ENCODE results near the gene FN3K.
A peak's percentile ranks its signal among the peaks of the same experiment; 100 is the strongest.

The FN3K gene

DNA sequence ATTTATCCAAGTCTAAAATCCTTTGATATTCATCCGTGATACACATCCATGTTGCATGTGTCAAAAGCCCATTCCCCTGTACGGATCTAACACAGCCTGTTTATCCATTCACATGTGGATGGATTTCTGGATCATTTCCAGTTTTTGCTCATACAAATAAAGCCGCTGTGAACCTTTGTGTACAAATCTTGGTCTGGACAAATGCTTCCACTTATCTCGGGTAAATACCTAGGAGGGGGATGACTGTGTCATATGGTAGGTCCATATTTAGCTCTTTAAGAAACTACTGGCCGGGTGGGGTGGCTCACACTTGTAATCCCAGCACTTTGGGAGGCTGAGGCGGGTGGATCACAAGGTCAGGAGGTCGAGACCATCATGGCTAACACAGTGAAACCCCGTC is 10.1 kb downstream of the FN3K start:
- peaks cover 6% of the 10 kb centered on the region for H3K9me3 ChIP-seq (replicated peaks; ENCODE audit: low read length)
- H3K4me2 ChIP-seq (ENCODE audit: low read length), result no peak overlapping the region
- H3K9ac ChIP-seq (ENCODE audit: low read depth, low read length), result no peak overlapping the region
- H3K4me3 ChIP-seq (ENCODE audit: low read length), result no peak overlapping the region
- no peaks in the 10 kb centered on the region for H3K4me1 ChIP-seq (ENCODE audit: control insufficient read depth, insufficient read depth, low read length)
- no peaks in the 10 kb centered on the region for H3K27me3 ChIP-seq (ENCODE audit: control insufficient read depth, insufficient read depth, low read length)
- H3K36me3 ChIP-seq (ENCODE audit: insufficient read depth, low read length), result peaks cover 10% of the 10 kb centered on the region

DNA sequence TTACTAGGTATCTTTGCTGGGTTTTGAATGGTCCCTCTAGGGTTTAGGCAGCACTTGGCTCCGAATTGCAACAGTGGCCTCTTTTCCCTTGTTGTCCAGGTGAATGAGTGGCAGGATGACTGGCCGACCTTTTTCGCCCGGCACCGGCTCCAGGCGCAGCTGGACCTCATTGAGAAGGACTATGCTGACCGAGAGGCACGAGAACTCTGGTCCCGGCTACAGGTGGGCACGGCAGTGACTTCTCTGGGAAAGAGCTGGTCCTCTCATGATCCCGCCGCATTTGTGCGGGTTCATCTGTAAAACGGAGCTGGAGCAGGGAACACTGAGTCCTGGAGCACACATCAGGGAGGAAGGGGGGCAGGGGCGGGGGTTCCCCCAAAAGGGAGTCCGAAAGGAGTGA is 13.3 kb downstream of the FN3K start:
- Histone ChIP-seq H3K4me2 (ENCODE audit: low read length) (no peak overlapping the region), H3K36me3 (ENCODE audit: insufficient read depth, low read length) (no peaks in the 10 kb centered on the region), H3K9ac (ENCODE audit: low read depth, low read length) (no peak overlapping the region), H3K4me3 (ENCODE audit: low read length) (no peak overlapping the region), H3K9me3 (replicated peaks; ENCODE audit: low read length) (no peaks in the 10 kb centered on the region), H3K4me1 (ENCODE audit: control insufficient read depth, insufficient read depth, low read length) (peaks cover 6% of the 10 kb centered on the region), H3K27me3 (ENCODE audit: control insufficient read depth, insufficient read depth, low read length) (no peaks in the 10 kb centered on the region)

DNA sequence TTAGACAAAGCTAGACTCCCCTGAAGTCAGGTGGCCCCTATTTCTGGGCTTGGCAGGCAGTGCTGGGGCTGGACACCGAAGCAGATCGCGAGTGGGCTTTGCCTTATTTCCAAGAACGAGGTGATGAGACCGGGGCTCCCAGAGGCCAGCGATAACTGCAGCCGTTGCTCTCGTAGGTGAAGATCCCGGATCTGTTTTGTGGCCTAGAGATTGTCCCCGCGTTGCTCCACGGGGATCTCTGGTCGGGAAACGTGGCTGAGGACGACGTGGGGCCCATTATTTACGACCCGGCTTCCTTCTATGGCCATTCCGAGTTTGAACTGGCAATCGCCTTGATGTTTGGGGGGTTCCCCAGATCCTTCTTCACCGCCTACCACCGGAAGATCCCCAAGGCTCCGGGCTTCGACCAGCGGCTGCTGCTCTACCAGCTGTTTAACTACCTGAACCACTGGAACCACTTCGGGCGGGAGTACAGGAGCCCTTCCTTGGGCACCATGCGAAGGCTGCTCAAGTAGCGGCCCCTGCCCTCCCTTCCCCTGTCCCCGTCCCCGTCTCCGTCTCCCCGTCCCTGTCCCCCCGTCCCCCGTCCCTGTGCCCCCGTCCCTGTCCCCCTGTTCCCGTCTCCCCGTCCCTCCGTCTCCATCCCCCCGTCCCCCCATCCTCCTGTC is 15.0 kb downstream of the FN3K start:
- Histone ChIP-seq H3K4me1 (ENCODE audit: control insufficient read depth, insufficient read depth, low read length) (peaks cover 9% of the 10 kb centered on the region), H3K9me3 (replicated peaks; ENCODE audit: low read length) (no peaks in the 10 kb centered on the region), H3K9ac (ENCODE audit: low read depth, low read length) (no peak overlapping the region), H3K4me3 (ENCODE audit: low read length) (no peak overlapping the region), H3K27me3 (ENCODE audit: control insufficient read depth, insufficient read depth, low read length) (no peaks in the 10 kb centered on the region), H3K36me3 (ENCODE audit: insufficient read depth, low read length) (no peaks in the 10 kb centered on the region), H3K4me2 (ENCODE audit: low read length) (no peak overlapping the region)

DNA sequence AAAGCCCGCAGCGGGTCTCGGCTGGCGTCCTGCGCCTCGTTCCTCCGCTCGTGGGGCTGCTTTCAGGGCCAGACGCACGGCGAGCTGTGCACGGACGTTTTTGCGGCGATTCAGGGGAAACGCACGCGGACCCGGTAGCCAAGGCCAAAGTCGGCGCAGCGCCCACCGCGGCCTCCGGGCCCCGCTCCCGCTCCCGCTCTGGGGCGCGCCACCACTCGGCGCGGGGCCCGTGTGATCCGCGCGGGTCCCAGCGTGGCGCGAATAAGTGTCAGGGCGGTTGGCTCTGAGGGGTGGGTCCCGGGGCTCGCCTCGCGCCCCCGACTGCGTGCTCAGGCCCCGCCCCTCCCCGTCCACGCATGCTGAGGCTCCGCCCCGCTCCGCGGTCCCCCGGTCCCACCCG is 15.8 kb downstream of the FN3K start:
- no peaks in the 10 kb centered on the region for H3K27me3 ChIP-seq (ENCODE audit: control insufficient read depth, insufficient read depth, low read length)
- H3K9ac ChIP-seq (ENCODE audit: low read depth, low read length), result peak overlapping the region; percentile 74
- no peaks in the 10 kb centered on the region for H3K36me3 ChIP-seq (ENCODE audit: insufficient read depth, low read length)
- H3K4me2 ChIP-seq (ENCODE audit: low read length), result peak overlapping the region; percentile 97
- peaks cover 9% of the 10 kb centered on the region for H3K4me1 ChIP-seq (ENCODE audit: control insufficient read depth, insufficient read depth, low read length)
- H3K4me3 ChIP-seq (ENCODE audit: low read length), result peak overlapping the region; percentile 82
- H3K9me3 ChIP-seq (replicated peaks; ENCODE audit: low read length), result no peaks in the 10 kb centered on the region

DNA sequence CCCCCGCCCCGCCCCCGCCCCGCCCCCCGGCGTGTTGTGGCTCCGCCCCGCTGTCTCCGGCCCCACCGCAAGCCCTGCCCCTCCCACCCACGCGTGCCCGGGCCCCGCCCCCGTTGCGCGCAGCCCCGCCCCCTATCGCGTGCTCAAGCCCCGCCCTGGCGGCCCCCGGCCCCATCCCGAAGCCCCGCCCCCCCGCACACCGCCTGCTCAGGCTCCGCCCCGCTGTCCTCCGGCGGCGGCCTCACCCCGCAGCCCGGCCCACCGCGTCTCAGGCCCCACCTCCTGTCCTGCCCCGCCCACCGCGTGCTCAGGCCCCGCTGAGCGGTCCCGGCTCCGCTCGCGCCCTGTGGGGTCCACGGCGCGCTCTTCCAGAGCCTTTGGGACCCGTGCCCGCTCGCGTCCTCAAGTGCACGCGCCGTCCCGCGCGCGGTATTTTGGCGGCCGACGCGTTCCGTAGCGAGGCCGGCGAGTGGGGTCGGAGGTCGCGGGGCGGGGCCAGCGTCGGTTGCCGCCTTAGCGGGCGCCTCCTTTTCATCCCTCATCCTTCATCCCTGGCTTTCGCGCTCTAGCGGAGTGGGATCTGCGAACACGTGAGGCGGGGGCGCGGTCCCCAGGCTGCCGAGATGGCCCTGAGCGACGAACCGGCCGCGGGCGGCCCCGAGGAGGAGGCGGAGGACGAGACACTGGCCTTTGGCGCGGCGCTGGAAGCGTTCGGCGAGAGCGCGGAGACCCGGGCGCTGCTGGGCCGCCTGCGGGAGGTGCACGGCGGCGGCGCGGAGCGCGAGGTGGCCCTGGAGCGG is 16.4 kb downstream of the FN3K start, which contains the start of gene TBCD:
TBCD (plus strand) TSS at position 495 of the 800 bp plus-strand sequence; CDS start at position 624, 129 bp downstream.
- H3K4me2 ChIP-seq (ENCODE audit: low read length), result peak within 1 kb of the TSS; percentile 100
- peak within 1 kb of the TSS; percentile 100 for H3K4me3 ChIP-seq (ENCODE audit: low read length)
- no peaks in the 10 kb centered on the region for H3K9me3 ChIP-seq (replicated peaks; ENCODE audit: low read length)
- no peaks in the 10 kb centered on the region for H3K36me3 ChIP-seq (ENCODE audit: insufficient read depth, low read length)
- H3K27me3 ChIP-seq (ENCODE audit: control insufficient read depth, insufficient read depth, low read length), result no peaks in the 10 kb centered on the region
- peak within 1 kb of the TSS; percentile 90 for H3K9ac ChIP-seq (ENCODE audit: low read depth, low read length)
- peaks cover 9% of the 10 kb centered on the region for H3K4me1 ChIP-seq (ENCODE audit: control insufficient read depth, insufficient read depth, low read length)

DNA sequence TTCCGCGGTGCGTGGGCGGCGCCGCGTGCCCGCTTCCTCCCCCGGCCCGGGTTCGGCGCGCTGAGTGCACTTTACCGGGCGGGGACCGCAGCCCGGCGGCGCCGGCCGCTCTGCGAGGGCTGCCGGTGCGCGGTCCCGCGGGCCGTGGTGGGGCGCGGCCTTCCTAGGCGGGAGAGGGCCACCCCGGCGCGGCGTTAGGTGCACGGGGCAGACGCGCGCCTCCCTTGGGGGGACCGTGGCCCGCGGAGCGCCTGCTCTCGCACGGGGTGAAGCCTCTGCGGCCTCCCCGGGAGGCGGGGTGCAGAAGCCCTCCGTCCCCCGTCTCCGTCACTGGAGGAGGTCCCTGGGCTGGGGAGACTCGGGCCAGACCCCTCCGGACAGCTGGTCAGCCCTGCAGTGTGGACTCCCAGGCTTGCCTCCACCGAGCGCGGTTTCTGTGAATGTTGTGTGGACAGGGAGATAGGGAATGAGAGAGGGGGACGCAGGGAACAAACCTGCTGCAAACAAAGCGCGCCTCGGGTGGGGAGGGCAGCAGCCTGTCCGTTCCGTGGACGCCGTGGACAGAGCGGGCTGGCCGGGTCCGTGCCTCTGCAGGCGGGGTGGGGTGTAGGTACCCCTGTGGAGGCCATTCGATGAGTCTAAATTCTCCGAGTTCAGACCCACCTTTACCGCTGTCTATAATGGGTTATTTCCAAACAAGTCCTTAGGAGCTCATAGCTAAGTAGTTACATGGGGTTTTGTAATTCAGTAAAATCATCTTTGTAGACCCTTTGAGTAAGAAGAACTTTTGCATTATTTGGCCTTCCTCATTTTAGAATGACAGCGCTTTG is 17.2 kb downstream of the FN3K start:
- Histone ChIP-seq H3K4me3 (ENCODE audit: low read length) (peak overlapping the region; percentile 100), H3K27me3 (ENCODE audit: control insufficient read depth, insufficient read depth, low read length) (no peaks in the 10 kb centered on the region), H3K4me1 (ENCODE audit: control insufficient read depth, insufficient read depth, low read length) (peaks cover 9% of the 10 kb centered on the region), H3K9me3 (replicated peaks; ENCODE audit: low read length) (no peaks in the 10 kb centered on the region), H3K9ac (ENCODE audit: low read depth, low read length) (peak overlapping the region; percentile 90), H3K4me2 (ENCODE audit: low read length) (peak overlapping the region; percentile 100), H3K36me3 (ENCODE audit: insufficient read depth, low read length) (no peaks in the 10 kb centered on the region)

DNA sequence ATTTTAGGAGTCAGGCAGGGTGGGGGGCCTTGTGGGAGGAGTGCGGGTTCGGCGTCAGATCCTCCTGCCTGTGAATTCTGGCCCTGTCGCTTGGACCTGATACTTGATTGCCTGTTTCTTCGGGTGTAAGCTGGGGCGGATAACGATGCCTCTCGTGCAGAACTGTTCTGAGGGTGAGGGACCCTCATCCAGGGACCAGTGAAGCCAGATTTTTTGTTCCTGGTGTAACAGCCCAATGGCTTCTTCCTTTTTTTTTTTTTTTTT is 17.7 kb downstream of the FN3K start:
- Histone ChIP-seq H3K4me1 (ENCODE audit: control insufficient read depth, insufficient read depth, low read length) (peaks cover 9% of the 10 kb centered on the region), H3K4me3 (ENCODE audit: low read length) (peak overlapping the region; percentile 100), H3K27me3 (ENCODE audit: control insufficient read depth, insufficient read depth, low read length) (no peaks in the 10 kb centered on the region), H3K4me2 (ENCODE audit: low read length) (peak overlapping the region; percentile 100), H3K36me3 (ENCODE audit: insufficient read depth, low read length) (no peaks in the 10 kb centered on the region), H3K9ac (ENCODE audit: low read depth, low read length) (peak overlapping the region; percentile 90), H3K9me3 (replicated peaks; ENCODE audit: low read length) (no peaks in the 10 kb centered on the region)

DNA sequence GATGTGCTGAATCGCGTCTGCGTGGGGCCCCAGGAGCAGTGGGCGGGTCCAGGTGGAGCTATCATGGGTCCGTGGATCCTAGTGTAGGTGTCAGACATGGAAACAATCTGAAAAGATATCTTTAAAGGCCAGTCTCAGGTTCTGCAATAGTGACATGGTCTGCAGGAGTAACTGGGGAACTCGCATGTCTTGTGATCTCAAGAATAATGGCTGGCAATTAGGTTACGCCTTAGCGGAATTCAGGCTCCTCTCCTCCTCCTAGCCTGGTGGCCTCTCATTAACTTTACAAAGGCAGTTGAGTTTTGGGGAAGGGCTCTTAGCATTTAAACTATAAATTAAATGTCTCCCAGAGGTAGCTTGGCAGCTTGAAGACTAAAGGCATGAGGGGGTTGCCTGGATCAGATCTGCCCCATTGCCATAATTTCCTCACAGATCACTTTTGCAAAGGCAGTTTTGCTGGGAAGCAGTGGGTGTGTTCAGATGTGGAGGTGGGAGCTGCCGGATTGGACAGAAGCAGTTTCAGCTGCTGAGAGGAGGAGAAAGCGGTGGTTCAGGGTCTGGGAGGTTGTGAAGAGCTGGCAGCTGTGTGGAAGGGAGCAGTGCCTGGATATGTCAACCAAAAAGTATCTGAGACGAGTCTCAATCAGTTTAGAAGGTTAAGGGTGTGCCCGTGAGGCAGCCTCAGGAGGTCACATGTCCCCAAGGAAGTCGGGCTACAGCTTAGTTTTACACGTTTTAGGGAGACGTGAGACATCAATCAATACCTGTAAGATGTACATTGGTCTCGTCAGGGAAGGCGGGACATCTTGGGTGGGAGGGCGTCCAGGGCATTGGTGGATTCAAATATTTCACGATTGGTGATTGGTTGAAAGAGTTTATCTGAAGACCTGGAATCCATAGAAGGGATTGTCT is 19.1 kb downstream of the FN3K start:
- no peaks in the 10 kb centered on the region for H3K36me3 ChIP-seq (ENCODE audit: insufficient read depth, low read length)
- peaks cover 9% of the 10 kb centered on the region for H3K4me1 ChIP-seq (ENCODE audit: control insufficient read depth, insufficient read depth, low read length)
- H3K9me3 ChIP-seq (replicated peaks; ENCODE audit: low read length), result no peaks in the 10 kb centered on the region
- H3K9ac ChIP-seq (ENCODE audit: low read depth, low read length), result no peak overlapping the region
- H3K27me3 ChIP-seq (ENCODE audit: control insufficient read depth, insufficient read depth, low read length), result no peaks in the 10 kb centered on the region
- no peak overlapping the region for H3K4me3 ChIP-seq (ENCODE audit: low read length)
- H3K4me2 ChIP-seq (ENCODE audit: low read length), result no peak overlapping the region

DNA sequence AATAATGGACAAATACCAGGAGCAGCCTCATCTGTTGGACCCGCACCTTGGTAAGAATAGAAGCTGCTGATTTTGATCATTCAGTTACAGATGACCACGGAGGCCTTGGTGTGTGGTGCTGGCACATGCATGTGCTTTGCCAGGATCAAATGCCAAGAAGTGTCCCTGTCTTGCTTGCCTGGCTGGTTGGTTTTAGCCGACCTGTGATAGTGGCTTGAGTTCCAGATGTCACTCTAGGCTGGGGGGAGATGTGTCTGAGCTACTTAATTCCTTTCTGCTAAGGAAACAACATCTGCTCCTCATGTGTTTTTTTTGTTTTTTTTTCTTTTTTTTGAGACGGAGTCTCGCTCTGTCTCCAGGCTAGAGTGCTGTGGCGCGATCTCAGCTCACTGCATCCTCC is 20.8 kb downstream of the FN3K start:
- H3K9me3 ChIP-seq (replicated peaks; ENCODE audit: low read length), result no peaks in the 10 kb centered on the region
- no peak overlapping the region for H3K9ac ChIP-seq (ENCODE audit: low read depth, low read length)
- no peaks in the 10 kb centered on the region for H3K36me3 ChIP-seq (ENCODE audit: insufficient read depth, low read length)
- H3K4me3 ChIP-seq (ENCODE audit: low read length), result no peak overlapping the region
- no peaks in the 10 kb centered on the region for H3K27me3 ChIP-seq (ENCODE audit: control insufficient read depth, insufficient read depth, low read length)
- peaks cover 9% of the 10 kb centered on the region for H3K4me1 ChIP-seq (ENCODE audit: control insufficient read depth, insufficient read depth, low read length)
- H3K4me2 ChIP-seq (ENCODE audit: low read length), result no peak overlapping the region

DNA sequence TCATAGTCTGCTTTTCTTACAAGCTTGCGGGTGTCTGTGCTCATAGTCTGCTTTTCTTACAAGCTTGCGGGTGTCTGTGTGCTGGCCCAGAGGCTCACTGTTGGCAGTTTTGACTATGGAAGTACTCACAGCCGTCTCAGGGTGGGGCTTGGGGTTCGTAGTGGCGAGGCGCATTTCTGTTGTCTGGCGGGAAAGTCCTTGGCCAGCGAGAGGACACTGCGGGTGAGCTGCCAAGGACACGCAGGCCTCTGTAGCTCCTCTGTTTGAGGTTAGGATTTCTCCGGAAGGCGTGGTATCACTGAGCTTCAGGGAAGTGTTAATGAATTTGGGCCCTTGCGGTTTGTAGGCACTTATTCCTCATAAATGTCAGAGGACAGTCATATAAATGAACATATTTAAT is 30.0 kb downstream of the FN3K start:
- peaks cover 13% of the 10 kb centered on the region for H3K36me3 ChIP-seq (ENCODE audit: insufficient read depth, low read length)
- no peak overlapping the region for H3K4me3 ChIP-seq (ENCODE audit: low read length)
- no peaks in the 10 kb centered on the region for H3K9me3 ChIP-seq (replicated peaks; ENCODE audit: low read length)
- H3K27me3 ChIP-seq (ENCODE audit: control insufficient read depth, insufficient read depth, low read length), result no peaks in the 10 kb centered on the region
- no peaks in the 10 kb centered on the region for H3K4me1 ChIP-seq (ENCODE audit: control insufficient read depth, insufficient read depth, low read length)
- no peak overlapping the region for H3K4me2 ChIP-seq (ENCODE audit: low read length)
- H3K9ac ChIP-seq (ENCODE audit: low read depth, low read length), result no peak overlapping the region

All from skeletal muscle satellite cell (primary cell).